Stomach (tissue), 4 donors: ENCODE measurements around the gene SLC5A2.

Experiments used
- POLR2A ChIP-seq, 4 donors: fragments of 450-650 bp; IDR thresholded peaks; one replicate each; pipeline ENCODE4 v1.6.1; 2016; ENCODE audit warnings: antibody characterized with exemption in 4 of 4, control low read depth in 2 of 4, mild to moderate bottlenecking in 1 of 4, moderate library complexity in 1 of 4
- POLR2AphosphoS5 ChIP-seq, 3 donors: sonication (generic); formaldehyde crosslinking; IDR thresholded peaks; one replicate each; pipeline ENCODE4 v1.6.1; 2016; ENCODE audit warnings: antibody characterized with exemption in 3 of 3
- TF ChIP-seq, protein P1 (sequence below), 7 experiments: fragments of 450-650 bp in 4 of 7; fragments of 200-600 bp in 3 of 7; sonication (generic) in 3 of 7; IDR thresholded peaks; one replicate each; pipeline ENCODE4 v1.5.1; 2016 to 2019; ENCODE audit warnings: antibody characterized with exemption in 7 of 7, control low read depth in 2 of 7, mild to moderate bottlenecking in 1 of 7

DNA sequence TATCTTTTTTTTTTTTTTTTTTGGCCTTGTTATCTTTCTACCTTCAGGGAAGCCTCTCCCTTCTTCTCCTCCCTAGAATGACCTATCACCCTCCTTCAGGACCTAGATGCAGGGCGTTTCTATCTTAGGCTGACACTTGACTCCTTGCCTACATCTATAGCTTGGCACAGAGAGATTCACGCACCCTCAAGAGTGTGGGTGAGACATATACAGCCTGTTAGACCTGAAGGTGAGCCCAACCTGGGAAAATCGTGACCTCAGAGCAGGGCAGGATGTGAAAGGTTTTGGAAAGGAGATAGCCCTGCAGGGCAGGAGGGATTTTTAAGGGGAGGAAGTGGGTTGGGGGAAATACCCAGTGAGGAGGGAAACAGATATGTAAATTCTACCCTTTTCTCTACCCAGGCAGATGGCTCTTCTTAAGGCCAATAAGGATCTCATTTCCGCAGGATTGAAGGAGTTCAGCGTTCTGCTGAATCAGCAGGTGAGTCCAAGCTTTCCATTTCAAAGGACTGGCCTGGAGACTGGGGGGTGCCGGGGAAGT lies 44.9 kb downstream of the SLC5A2 start, which contains the start of gene AHSP:
- no peak for TF ChIP-seq POLR2AphosphoS5 (IDR thresholded peaks at IDR 0.05)
- TF ChIP-seq, protein P1, sequence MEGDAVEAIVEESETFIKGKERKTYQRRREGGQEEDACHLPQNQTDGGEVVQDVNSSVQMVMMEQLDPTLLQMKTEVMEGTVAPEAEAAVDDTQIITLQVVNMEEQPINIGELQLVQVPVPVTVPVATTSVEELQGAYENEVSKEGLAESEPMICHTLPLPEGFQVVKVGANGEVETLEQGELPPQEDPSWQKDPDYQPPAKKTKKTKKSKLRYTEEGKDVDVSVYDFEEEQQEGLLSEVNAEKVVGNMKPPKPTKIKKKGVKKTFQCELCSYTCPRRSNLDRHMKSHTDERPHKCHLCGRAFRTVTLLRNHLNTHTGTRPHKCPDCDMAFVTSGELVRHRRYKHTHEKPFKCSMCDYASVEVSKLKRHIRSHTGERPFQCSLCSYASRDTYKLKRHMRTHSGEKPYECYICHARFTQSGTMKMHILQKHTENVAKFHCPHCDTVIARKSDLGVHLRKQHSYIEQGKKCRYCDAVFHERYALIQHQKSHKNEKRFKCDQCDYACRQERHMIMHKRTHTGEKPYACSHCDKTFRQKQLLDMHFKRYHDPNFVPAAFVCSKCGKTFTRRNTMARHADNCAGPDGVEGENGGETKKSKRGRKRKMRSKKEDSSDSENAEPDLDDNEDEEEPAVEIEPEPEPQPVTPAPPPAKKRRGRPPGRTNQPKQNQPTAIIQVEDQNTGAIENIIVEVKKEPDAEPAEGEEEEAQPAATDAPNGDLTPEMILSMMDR (IDR thresholded peaks at IDR 0.05): no peak
- no peak for TF ChIP-seq POLR2A (IDR thresholded peaks at IDR 0.05)
